Measurements from ENCODE around the gene SBF2. TPM values are rescaled to one million over a fixed set of nuclear protein-coding genes. Genes with fewer than 3 reads are reported as not detected.

SBF2 gene
- total RNA-seq, 1 experiment from 2014 or later: 30.2 TPM

DNA sequence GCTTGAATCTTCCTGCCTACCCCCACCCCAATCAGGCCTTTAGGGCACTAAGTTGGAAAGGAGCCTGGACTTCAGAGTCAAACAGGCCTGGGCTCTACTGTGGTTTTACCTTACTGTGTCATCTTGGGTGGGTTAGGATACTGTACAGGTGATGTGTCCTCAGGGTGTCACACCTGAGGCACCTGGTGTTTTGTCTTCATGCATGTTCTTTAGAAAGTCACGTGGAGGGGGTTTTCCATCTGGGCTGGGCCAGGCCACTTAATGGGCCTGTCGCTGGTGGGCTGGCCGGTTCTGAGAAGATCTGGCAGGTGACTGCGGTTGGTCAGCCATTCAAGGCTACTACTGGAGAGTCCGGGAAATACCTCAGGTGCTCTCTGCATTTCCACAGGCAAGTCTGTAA is 537.6 kb downstream of the SBF2 start:
- H3K4me1 ChIP-seq (ENCODE audit: insufficient read depth, low read length): 0 out of 2 replicates have a peak, but pooled peaks cover 3% of the 10 kb centered on the region
- no peak overlapping the region for H3K27ac ChIP-seq (ENCODE audit: insufficient read length, low read depth, low read length)
- H3K4me2 ChIP-seq (ENCODE audit: insufficient read depth, insufficient read length, low read length): no peak overlapping the region
- no peak overlapping the region for H3K23ac ChIP-seq (ENCODE audit: insufficient read length, low read depth, low read length)
- no peak overlapping the region for H3K18ac ChIP-seq (ENCODE audit: insufficient read length, low read depth, low read length)
- H3K27me3 ChIP-seq (ENCODE audit: insufficient read depth, low read length): no peaks in the 10 kb centered on the region
- H2BK15ac ChIP-seq (ENCODE audit: low read depth, low read length): no peak overlapping the region
- peaks cover 35 to 36% of the 10 kb centered on the region in 2 experiments for H3K4me1 Mint-ChIP-seq
- no peak overlapping the region for H3K4me3 Mint-ChIP-seq
- H3K9ac ChIP-seq (ENCODE audit: extremely low read depth, insufficient read length, low read length): no peak overlapping the region
- no peak overlapping the region for H3T11ph ChIP-seq (ENCODE audit: low read length)
- DNase-seq: no peak
- no peak overlapping the region for H2AFZ ChIP-seq (ENCODE audit: low read length)
- no peak overlapping the region for H3K4ac ChIP-seq (ENCODE audit: low read depth, low read length)
- H2BK20ac ChIP-seq (ENCODE audit: low read depth, low read length, poor library complexity, severe bottlenecking): no peak overlapping the region
- H4K8ac ChIP-seq (replicated peaks; ENCODE audit: insufficient read length, low read depth, low read length): no peak overlapping the region
- no peaks in the 10 kb centered on the region for H3K79me2 ChIP-seq (ENCODE audit: insufficient read depth, low read length)
- H2AK5ac ChIP-seq (ENCODE audit: insufficient read length, low read length): no peak overlapping the region
- peaks cover 7 to 13% (median 9%) of the 10 kb centered on the region in 3 experiments for H3K36me3 Mint-ChIP-seq (ENCODE audit: insufficient read depth in 1 of 3, low read depth in 3 of 3)
- H2BK12ac ChIP-seq (ENCODE audit: insufficient read length, low read depth, low read length): no peak overlapping the region
- peaks cover 9% of the 10 kb centered on the region for H3K23me2 ChIP-seq (ENCODE audit: insufficient read length, low read depth, low read length, poor library complexity, severe bottlenecking)
- TF ChIP-seq, protein P1, sequence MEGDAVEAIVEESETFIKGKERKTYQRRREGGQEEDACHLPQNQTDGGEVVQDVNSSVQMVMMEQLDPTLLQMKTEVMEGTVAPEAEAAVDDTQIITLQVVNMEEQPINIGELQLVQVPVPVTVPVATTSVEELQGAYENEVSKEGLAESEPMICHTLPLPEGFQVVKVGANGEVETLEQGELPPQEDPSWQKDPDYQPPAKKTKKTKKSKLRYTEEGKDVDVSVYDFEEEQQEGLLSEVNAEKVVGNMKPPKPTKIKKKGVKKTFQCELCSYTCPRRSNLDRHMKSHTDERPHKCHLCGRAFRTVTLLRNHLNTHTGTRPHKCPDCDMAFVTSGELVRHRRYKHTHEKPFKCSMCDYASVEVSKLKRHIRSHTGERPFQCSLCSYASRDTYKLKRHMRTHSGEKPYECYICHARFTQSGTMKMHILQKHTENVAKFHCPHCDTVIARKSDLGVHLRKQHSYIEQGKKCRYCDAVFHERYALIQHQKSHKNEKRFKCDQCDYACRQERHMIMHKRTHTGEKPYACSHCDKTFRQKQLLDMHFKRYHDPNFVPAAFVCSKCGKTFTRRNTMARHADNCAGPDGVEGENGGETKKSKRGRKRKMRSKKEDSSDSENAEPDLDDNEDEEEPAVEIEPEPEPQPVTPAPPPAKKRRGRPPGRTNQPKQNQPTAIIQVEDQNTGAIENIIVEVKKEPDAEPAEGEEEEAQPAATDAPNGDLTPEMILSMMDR (conservative IDR thresholded peaks at IDR 0.05): no peak
- no peaks in the 10 kb centered on the region for H3K79me1 ChIP-seq (ENCODE audit: insufficient read depth, low read depth, low read length, poor library complexity, severe bottlenecking)
- H3K27ac Mint-ChIP-seq: no peak overlapping the region
- H2BK120ac ChIP-seq (ENCODE audit: low read depth, low read length, poor library complexity, severe bottlenecking): no peak overlapping the region
- no peak overlapping the region for H3K56ac ChIP-seq (ENCODE audit: insufficient read length, low read depth, low read length)
- no peaks in the 10 kb centered on the region for H3K27me3 Mint-ChIP-seq (ENCODE audit: low read depth)
- no peak overlapping the region for H4K5ac ChIP-seq (ENCODE audit: insufficient read length, low read depth, low read length)
- no peaks in the 10 kb centered on the region for H4K20me1 ChIP-seq (ENCODE audit: control insufficient read depth, insufficient read depth, insufficient read length)
- no peaks in the 10 kb centered on the region for H3K9me3 ChIP-seq (ENCODE audit: control insufficient read depth, low read depth, low read length)
- no peak overlapping the region for H3K14ac ChIP-seq (ENCODE audit: insufficient read depth, low read length)
- no peak overlapping the region for H4K91ac ChIP-seq (ENCODE audit: insufficient read length, low read depth, low read length)
- H3K9me3 Mint-ChIP-seq: no peaks in the 10 kb centered on the region
- WGBS (ENCODE audit: extremely low coverage, insufficient read length, low lambda C conversion rate): no CpG with 5 or more reads among the region's 5 CpGs
- no peak overlapping the region for H2BK5ac ChIP-seq (ENCODE audit: insufficient read length, low read length)

Data from H9 (cell line).